K562 (cell line): ENCODE measurements around the gene ARID5B. TPM values are rescaled to one million over a fixed set of nuclear protein-coding genes. Genes with fewer than 3 reads are reported as not detected.

Experiments
- ATAC-seq: fragments of 200-7000 bp; cut with Tn5 transposase; 3 replicates; pipeline ENCODE4 v1.9.1; 2020; ENCODE audit warnings: moderate library complexity
- Bru-seq: library from RNA; stranded (reverse); fragments of 400-500 nt; gene quantifications from one replicate; lab custom pipeline; 2021; lab: Mats Ljungman, UMichigan
- BruChase-seq, 2 experiments: library from RNA; stranded (reverse); fragments of 400-500 nt; gene quantifications; one replicate each; lab custom pipeline; 2021; lab: Mats Ljungman, UMichigan
- BruUV-seq: library from RNA; stranded (reverse); fragments of 400-500 nt; replicated peaks from 2 replicates; lab custom pipeline; 2021; lab: Mats Ljungman, UMichigan
- CTCF ChIA-PET: fragments of 300-600 bp; formaldehyde crosslinking; extraction: SDS; loops from one replicate; lab custom pipeline; 2021; ENCODE audit warnings: low intra/inter-chr PET ratio; lab: Yijun Ruan, JAX
- POLR2A ChIA-PET: fragments of 300-600, 350-650 bp; sonication (Branson Sonifier 250); formaldehyde crosslinking; extraction: SDS; loops from one replicate; lab custom pipeline; 2021; ENCODE audit warnings: antibody characterized with exemption, inconsistent platforms; lab: Yijun Ruan, JAX
- DNase-seq, 4 experiments: peaks; one replicate each; pipeline versions ENCODE4 v3.0.0 to v3.0.0-alpha.2; 2011 to 2018; ENCODE audit warnings: low spot score in 3 of 4, mixed read lengths in 3 of 4; ENCODE audit errors: extremely low read depth in 1 of 4
- FAIRE-seq: peaks from 2 replicates; lab custom pipeline; 2011; peaks lifted over from hg19 to GRCh38; lab: Jason Lieb, UNC
- H2AFZ ChIP-seq: 2 replicates; pipeline ENCODE4 v1.6.0; 2011; ENCODE audit warnings: low read depth, low read length, control low read depth, inconsistent platforms
- H3K27ac ChIP-seq: fragments of 200-600 bp; 3 replicates; pipeline ENCODE4 v1.8.0; 2011; ENCODE audit warnings: low read depth, mild to moderate bottlenecking, control low read depth, inconsistent platforms, low read length, moderate library complexity, mixed read lengths; ENCODE audit errors: extremely low read depth
- H3K27me3 ChIP-seq, 2 experiments: fragments of 300-600 bp in 1 of 2; 2 replicates in 1 of 2; 3 replicates in 1 of 2; pipeline versions ENCODE4 v1.6.0 to v1.8.0; 2011; ENCODE audit warnings: inconsistent platforms in 2 of 2, low read length in 2 of 2, mild to moderate bottlenecking in 1 of 2, mixed read lengths in 1 of 2, moderate library complexity in 1 of 2; ENCODE audit not compliant: control insufficient read depth in 2 of 2, insufficient read depth in 2 of 2
- H3K36me3 ChIP-seq: fragments of 300-600 bp; 3 replicates; pipeline ENCODE4 v1.8.0; 2011; ENCODE audit warnings: mild to moderate bottlenecking, low read length, inconsistent platforms; ENCODE audit not compliant: control insufficient read depth, insufficient read depth
- H3K4me1 ChIP-seq, 2 experiments: fragments of 200-600 bp in 1 of 2; replicated peaks in 1 of 2; 2 replicates in 1 of 2; 3 replicates in 1 of 2; pipeline versions ENCODE4 v1.5.1 to v1.8.0; 2011; ENCODE audit warnings: inconsistent platforms in 2 of 2, low read length in 2 of 2, mild to moderate bottlenecking in 1 of 2, mixed read lengths in 1 of 2, moderate library complexity in 1 of 2; ENCODE audit not compliant: control insufficient read depth in 2 of 2, insufficient read depth in 2 of 2
- H3K4me2 ChIP-seq: 2 replicates; pipeline ENCODE4 v1.6.1; 2011; ENCODE audit warnings: low read length, control low read depth, inconsistent platforms, mixed read lengths; ENCODE audit not compliant: insufficient read depth
- H3K4me3 ChIP-seq: fragments of 200-600 bp; sonication (generic), shearing (Covaris generic); 2 replicates; pipeline ENCODE4 v1.5.1; 2016; ENCODE audit warnings: control low read depth, inconsistent platforms
- H3K79me2 ChIP-seq: fragments of 200-600 bp; 3 replicates; pipeline ENCODE4 v1.8.0; 2011; ENCODE audit warnings: low read length, inconsistent platforms; ENCODE audit not compliant: control insufficient read depth, insufficient read depth
- H3K9ac ChIP-seq, 2 experiments: 2 replicates each; pipeline versions ENCODE4 v1.6.0 to v1.6.1; 2011; ENCODE audit warnings: low read depth in 2 of 2, low read length in 2 of 2, control low read depth in 1 of 2, inconsistent platforms in 1 of 2, mild to moderate bottlenecking in 1 of 2, mixed read lengths in 1 of 2; ENCODE audit not compliant: insufficient read depth in 1 of 2
- H3K9me1 ChIP-seq: one replicate; pipeline ENCODE4 v1.6.0; 2011; ENCODE audit warnings: inconsistent platforms, mild to moderate bottlenecking, low read length, moderate library complexity; ENCODE audit not compliant: control insufficient read depth, insufficient read depth
- H3K9me3 ChIP-seq: replicated peaks from 2 replicates; pipeline ENCODE4 v1.5.1; 2011; ENCODE audit warnings: low read depth, low read length, inconsistent platforms; ENCODE audit not compliant: control insufficient read depth, insufficient read depth
- H4K20me1 ChIP-seq: replicated peaks from 2 replicates; pipeline ENCODE4 v1.6.1; 2011; ENCODE audit warnings: low read length, inconsistent platforms, mixed read lengths; ENCODE audit not compliant: control insufficient read depth, insufficient read depth
- ARNT ChIP-seq, 2 experiments: fragments of 450-650 bp; IDR thresholded peaks; 2 replicates each; pipeline ENCODE4 v1.6.1; 2016; ENCODE audit warnings: mild to moderate bottlenecking in 1 of 2
- LARP7 ChIP-seq: fragments of 450-650 bp; IDR thresholded peaks from 2 replicates; pipeline ENCODE4 v1.6.1; 2016
- MEF2A ChIP-seq: IDR thresholded peaks from 2 replicates; pipeline ENCODE4 v1.6.1; 2011; ENCODE audit warnings: low read depth, mild to moderate bottlenecking, low read length, moderate library complexity; ENCODE audit not compliant: control insufficient read depth
- MTA3 ChIP-seq: fragments of 450-650 bp; formaldehyde crosslinking; IDR thresholded peaks from 2 replicates; pipeline ENCODE4 v1.6.1; 2017; ENCODE audit warnings: mild to moderate bottlenecking, borderline replicate concordance
- RAD51 ChIP-seq: fragments of 450-650 bp; IDR thresholded peaks from 2 replicates; pipeline ENCODE4 v1.7.1; 2016; ENCODE audit warnings: low read depth, mild to moderate bottlenecking, borderline replicate concordance
- ZNF408 ChIP-seq: fragments of 250-450 bp; sonication (Bioruptor Pico); IDR thresholded peaks from 2 replicates; pipeline ENCODE4 v1.4.0; 2020; ENCODE audit warnings: low read depth, mild to moderate bottlenecking, moderate library complexity
- ZNF431 ChIP-seq: sonication (generic); formaldehyde crosslinking; IDR thresholded peaks from 2 replicates; pipeline ENCODE4 v1.8.0; 2022; ENCODE audit warnings: mild to moderate bottlenecking, missing genetic modification reagents
- WGBS: fragments of 100-300 bp; shearing (Covaris generic); methylation state at CpG from one replicate; pipeline ENCODE4 v1.1.6; 2016; ENCODE audit warnings: low coverage, mixed read lengths; ENCODE audit not compliant: insufficient coverage; ENCODE audit errors: missing lambda C conversion rate; 5-methylcytosine and 5-hydroxymethylcytosine counted together
- in situ Hi-C: fragments of 300-500 bp; cut with MboI; formaldehyde crosslinking; loops from 4 replicates; pipeline ENCODE4 v1.15.0; 2018; ENCODE audit warnings: inconsistent platforms, mixed read lengths
- intact Hi-C: fragments of 100-400 bp; cut with micrococcal nuclease; formaldehyde crosslinking; loops from 2 replicates; pipeline ENCODE4 v1.14.2; 2022
- long read RNA-seq, 3 experiments: library from polyadenylated mRNA in 2 of 3; library from RNA in 1 of 3; unstranded in 2 of 3; stranded (forward) in 1 of 3; transcript quantifications; one replicate each; pipeline ENCODE4 v2.0.0, GENCODE V29; 2019 to 2022
- polyA minus RNA-seq, 3 experiments: library from RNA; depleted of rRNA, polyadenylated mRNA; stranded (reverse); fragments of >200 nt; gene quantifications; 2 replicates each; pipeline ENCODE4 v1.2.3, GENCODE V29; 2011
- polyA plus RNA-seq, 8 experiments: library from polyadenylated mRNA; depleted of rRNA in 4 of 8; stranded (reverse) in 5 of 8; unstranded in 3 of 8; fragments of >200 nt; fragmentation: Nextera tagmentation in 2 of 8; fragmentation: Illumina TruSeq in 1 of 8; extraction: Ambion mirVana in 2 of 8; extraction: Trizol in 1 of 8; gene quantifications; 2 replicates each; pipeline versions ENCODE4 v1.2.1 to v1.2.3, GENCODE V29; 2011 to 2014; ENCODE audit warnings: inconsistent platforms in 1 of 8, missing spikeins in 1 of 8
- total RNA-seq, 7 experiments: library from RNA; depleted of rRNA in 6 of 7; stranded (reverse); fragments of >200 nt in 6 of 7; fragmentation: Illumina TruSeq in 2 of 7; extraction: Trizol in 2 of 7; gene quantifications; 2 replicates each; pipeline versions ENCODE4 v1.2.1 to v1.2.3, GENCODE V29; 2011 to 2021; ENCODE audit warnings: low replicate concordance in 1 of 7
- TF ChIP-seq, protein P1 (sequence below): sonication (generic); formaldehyde crosslinking; IDR thresholded peaks from 2 replicates; pipeline ENCODE4 v1.8.1; 2023; ENCODE audit warnings: mild to moderate bottlenecking, missing genetic modification reagents

The ARID5B gene, protein sequence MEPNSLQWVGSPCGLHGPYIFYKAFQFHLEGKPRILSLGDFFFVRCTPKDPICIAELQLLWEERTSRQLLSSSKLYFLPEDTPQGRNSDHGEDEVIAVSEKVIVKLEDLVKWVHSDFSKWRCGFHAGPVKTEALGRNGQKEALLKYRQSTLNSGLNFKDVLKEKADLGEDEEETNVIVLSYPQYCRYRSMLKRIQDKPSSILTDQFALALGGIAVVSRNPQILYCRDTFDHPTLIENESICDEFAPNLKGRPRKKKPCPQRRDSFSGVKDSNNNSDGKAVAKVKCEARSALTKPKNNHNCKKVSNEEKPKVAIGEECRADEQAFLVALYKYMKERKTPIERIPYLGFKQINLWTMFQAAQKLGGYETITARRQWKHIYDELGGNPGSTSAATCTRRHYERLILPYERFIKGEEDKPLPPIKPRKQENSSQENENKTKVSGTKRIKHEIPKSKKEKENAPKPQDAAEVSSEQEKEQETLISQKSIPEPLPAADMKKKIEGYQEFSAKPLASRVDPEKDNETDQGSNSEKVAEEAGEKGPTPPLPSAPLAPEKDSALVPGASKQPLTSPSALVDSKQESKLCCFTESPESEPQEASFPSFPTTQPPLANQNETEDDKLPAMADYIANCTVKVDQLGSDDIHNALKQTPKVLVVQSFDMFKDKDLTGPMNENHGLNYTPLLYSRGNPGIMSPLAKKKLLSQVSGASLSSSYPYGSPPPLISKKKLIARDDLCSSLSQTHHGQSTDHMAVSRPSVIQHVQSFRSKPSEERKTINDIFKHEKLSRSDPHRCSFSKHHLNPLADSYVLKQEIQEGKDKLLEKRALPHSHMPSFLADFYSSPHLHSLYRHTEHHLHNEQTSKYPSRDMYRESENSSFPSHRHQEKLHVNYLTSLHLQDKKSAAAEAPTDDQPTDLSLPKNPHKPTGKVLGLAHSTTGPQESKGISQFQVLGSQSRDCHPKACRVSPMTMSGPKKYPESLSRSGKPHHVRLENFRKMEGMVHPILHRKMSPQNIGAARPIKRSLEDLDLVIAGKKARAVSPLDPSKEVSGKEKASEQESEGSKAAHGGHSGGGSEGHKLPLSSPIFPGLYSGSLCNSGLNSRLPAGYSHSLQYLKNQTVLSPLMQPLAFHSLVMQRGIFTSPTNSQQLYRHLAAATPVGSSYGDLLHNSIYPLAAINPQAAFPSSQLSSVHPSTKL
- 12.6 and 16.5 TPM in 2 replicates for total RNA-seq (2011; cell fraction: chromatin; rRNA removed; ENCODE audit: low replicate concordance)
- total RNA-seq (2011; cell fraction: nucleolus; rRNA removed), result 6.3 and 6.4 TPM in 2 replicates
- 7.4 and 9.8 TPM in 2 replicates for total RNA-seq (2011; cell fraction: nucleoplasm; rRNA removed)
- total RNA-seq (2014; rRNA removed), result 1.4 and 2.1 TPM in 2 replicates
- 0.80 and 1.3 TPM in 2 replicates for total RNA-seq (2014; rRNA removed; fragmentation: Illumina TruSeq; extraction: Trizol)
- 0.80 and 0.90 TPM in 2 replicates for total RNA-seq (2015; rRNA removed; fragmentation: Illumina TruSeq; extraction: Trizol)
- 1.2 and 1.6 TPM in 2 replicates for total RNA-seq (2021)
- polyA plus RNA-seq (2011; rRNA removed), result 0.57 and 1.5 TPM in 2 replicates
- 0.43 and 1.3 TPM in 2 replicates for polyA plus RNA-seq (2011; cell fraction: cytosol; rRNA removed)
- 1.2 and 3.5 TPM in 2 replicates for polyA plus RNA-seq (2011; cell fraction: nucleus; rRNA removed)
- 0.61 and 0.71 TPM in 2 replicates for polyA plus RNA-seq (2012)
- polyA plus RNA-seq (2014; fragmentation: Illumina TruSeq; extraction: Trizol), result 0.64 and 0.73 TPM in 2 replicates
- polyA plus RNA-seq (2014; fragmentation: Nextera tagmentation; extraction: Ambion mirVana), result 1 to 10 TPM in 1 of 2 experiments, under 1 TPM in 1; 0.62 to 1.3 TPM
- 0.48 and 0.58 TPM in 2 replicates for polyA plus RNA-seq (2014; rRNA removed)
- polyA minus RNA-seq (2011; rRNA and poly(A)+ RNA removed), result 4.2 and 11.6 TPM in 2 replicates
- polyA minus RNA-seq (2011; cell fraction: cytosol; rRNA and poly(A)+ RNA removed), result 2.6 and 3.0 TPM in 2 replicates
- 7.7 and 12.4 TPM in 2 replicates for polyA minus RNA-seq (2011; cell fraction: nucleus; rRNA and poly(A)+ RNA removed)
- percentile 55 among the genes with signal in this experiment for Bru-seq, nascent RNA
- BruChase-seq, experiment 1, labeled RNA remaining after a 2-hour chase, result percentile 41 among the genes with signal in this experiment
- BruChase-seq, experiment 2, labeled RNA remaining after a 6-hour chase, result percentile 37 among the genes with signal in this experiment
- long read RNA-seq, experiment 1, partial matches to known transcripts, result 1 of 5 reads
- long read RNA-seq, experiment 1, other reads (novel, unspliced or antisense), result 4 of 5 reads
- long read RNA-seq, experiment 2, result 0 reads
- long read RNA-seq, experiment 3, result 0 reads

DNA sequence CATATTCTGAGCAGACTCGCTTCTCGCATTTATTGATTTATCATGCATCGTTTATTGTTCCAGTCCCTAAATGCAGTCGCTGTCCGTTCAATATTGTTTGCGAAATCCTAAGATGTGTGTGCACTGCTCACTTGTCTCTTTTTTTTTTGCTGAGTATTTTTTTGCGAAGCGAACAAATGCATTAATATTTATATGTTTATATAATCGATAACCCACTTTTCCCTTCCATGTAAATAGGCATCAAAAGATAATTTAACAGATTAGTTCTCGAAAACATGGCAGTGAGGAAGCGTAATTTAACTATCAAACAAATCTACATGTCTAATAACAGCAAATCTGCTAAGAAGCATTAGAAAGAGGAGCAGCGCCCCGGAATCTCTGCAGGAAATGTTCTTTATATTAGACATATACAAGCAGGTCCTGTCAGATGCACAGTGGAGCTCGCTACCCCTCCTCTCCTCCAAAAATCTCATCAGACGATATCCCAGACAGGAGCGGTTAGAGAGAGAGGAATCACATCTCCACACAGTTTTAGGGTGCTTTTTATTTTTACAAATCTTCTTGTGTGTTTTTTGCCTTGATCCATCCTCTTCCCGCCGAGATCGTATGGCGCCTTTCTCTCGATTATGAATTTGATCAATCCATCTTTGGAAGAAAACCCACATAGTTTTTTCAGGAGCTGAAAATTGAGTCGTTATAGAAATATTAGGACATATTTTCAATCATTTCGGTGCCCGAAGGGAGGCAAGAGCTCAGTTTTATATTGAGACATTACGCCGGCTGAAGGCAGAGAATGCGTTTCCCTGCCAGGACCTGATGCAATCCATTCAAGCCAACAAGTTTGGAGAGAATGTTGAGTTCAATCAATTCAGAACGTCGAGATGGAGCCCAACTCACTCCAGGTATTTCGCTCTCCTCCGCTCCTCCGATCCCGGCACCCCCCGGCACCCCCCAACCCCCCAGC is at the start of gene ARID5B:
Gene ARID5B, plus strand, starts transcription at position 871 of the 964 bp plus-strand sequence. Its CDS starts 11 bp downstream, at position 882.
- in situ Hi-C loops (no loop called here), intact Hi-C loops (loop anchor here (2.0 to 5.0 kb wide), 4 partner anchors 64 to 169 kb away; no protein-coding TSS in a partner anchor)
- no peaks in the 10 kb centered on the region for H3K79me2 ChIP-seq
- no peaks in the 10 kb centered on the region for H4K20me1 ChIP-seq
- ChIA-PET CTCF (no interaction called here), POLR2A (no interaction called here)
- H3K9me1 ChIP-seq, result no peaks in the 10 kb centered on the region
- peak within 1 kb of the TSS; percentile 69 for H3K27ac ChIP-seq
- H3K4me2 ChIP-seq, result peak within 1 kb of the TSS; percentile 98
- peaks cover 12 to 24% of the 10 kb centered on the region in 2 experiments for H3K4me1 ChIP-seq
- H3K4me3 ChIP-seq, result peak within 1 kb of the TSS; percentile 51
- peak within 1 kb of the TSS; percentile 99 for H2AFZ ChIP-seq
- H3K27me3 ChIP-seq, result no peaks in the 10 kb centered on the region
- no peaks in the 10 kb centered on the region for H3K36me3 ChIP-seq
- ATAC-seq, result peak; percentile 16; the same call in 1 of the 3 replicates
- DNase-seq, result peak; percentile 51 to 78 (median 65)
- WGBS, result under 1% methylated on average over 31 of the region's 34 CpGs
- peak within 1 kb of the TSS; percentile 75 to 78; a peak in 3 of 4 replicates for H3K9ac ChIP-seq
- no peaks in the 10 kb centered on the region for H3K9me3 ChIP-seq
- no TSS peak for BruUV-seq
- FAIRE-seq, result peak; percentile 87
- TF ChIP-seq MEF2A, result 0 out of 2 replicates have a peak, but pooled peaks have one; percentile 15
- no peak for TF ChIP-seq ZNF431 (CRISPR knock-in tag)
- TF ChIP-seq ARNT (IDR thresholded peaks at IDR 0.05), result peak in 1 of 2 experiments; percentile 72; a peak in 1 of 4 replicates
- TF ChIP-seq ZNF408 (CRISPR knock-in tag), result no peak
- no peak for TF ChIP-seq LARP7
- TF ChIP-seq RAD51, result peak; percentile 52
- TF ChIP-seq, protein P1, sequence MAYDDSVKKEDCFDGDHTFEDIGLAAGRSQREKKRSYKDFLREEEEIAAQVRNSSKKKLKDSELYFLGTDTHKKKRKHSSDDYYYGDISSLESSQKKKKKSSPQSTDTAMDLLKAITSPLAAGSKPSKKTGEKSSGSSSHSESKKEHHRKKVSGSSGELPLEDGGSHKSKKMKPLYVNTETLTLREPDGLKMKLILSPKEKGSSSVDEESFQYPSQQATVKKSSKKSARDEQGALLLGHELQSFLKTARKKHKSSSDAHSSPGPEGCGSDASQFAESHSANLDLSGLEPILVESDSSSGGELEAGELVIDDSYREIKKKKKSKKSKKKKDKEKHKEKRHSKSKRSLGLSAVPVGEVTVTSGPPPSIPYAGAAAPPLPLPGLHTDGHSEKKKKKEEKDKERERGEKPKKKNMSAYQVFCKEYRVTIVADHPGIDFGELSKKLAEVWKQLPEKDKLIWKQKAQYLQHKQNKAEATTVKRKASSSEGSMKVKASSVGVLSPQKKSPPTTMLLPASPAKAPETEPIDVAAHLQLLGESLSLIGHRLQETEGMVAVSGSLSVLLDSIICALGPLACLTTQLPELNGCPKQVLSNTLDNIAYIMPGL (CRISPR knock-in tag), result no peak
- TF ChIP-seq MTA3, result 0 out of 2 replicates have a peak, but pooled peaks have one; percentile 47
